Loucy (cell line): ENCODE measurements around the gene ST3GAL5.

Experiments
- H2AFZ ChIP-seq: fragments of 200-600 bp; sonication (generic); 2 replicates; pipeline ENCODE4 v1.6.0; 2016; ENCODE audit warnings: antibody characterized with exemption, mild to moderate bottlenecking, low read length, moderate library complexity
- H3F3A ChIP-seq: fragments of 200-600 bp; 2 replicates; pipeline ENCODE4 v1.6.0; 2016; ENCODE audit warnings: antibody characterized with exemption, low read depth, mild to moderate bottlenecking
- H3K27me3 ChIP-seq: fragments of 200-600 bp; sonication (generic); 2 replicates; pipeline ENCODE4 v1.6.1; 2014; ENCODE audit warnings: low read length, mild to moderate bottlenecking; ENCODE audit not compliant: insufficient read depth, poor library complexity, severe bottlenecking
- H3K36me3 ChIP-seq: fragments of 200-600 bp; sonication (generic); 2 replicates; pipeline ENCODE4 v1.6.1; 2016; ENCODE audit warnings: low read length; ENCODE audit not compliant: insufficient read depth
- H3K4me1 ChIP-seq: fragments of 200-600 bp; sonication (generic); 2 replicates; pipeline ENCODE4 v1.5.1; 2014; ENCODE audit warnings: low read length, mild to moderate bottlenecking; ENCODE audit not compliant: insufficient read depth, poor library complexity, severe bottlenecking
- H3K4me2 ChIP-seq: fragments of 200-600 bp; sonication (generic); 2 replicates; pipeline ENCODE4 v1.6.0; 2014; ENCODE audit warnings: antibody characterized with exemption, low read length, low read depth, mild to moderate bottlenecking; ENCODE audit not compliant: poor library complexity, severe bottlenecking
- H3K4me3 ChIP-seq: fragments of 200-600 bp; sonication (generic); 2 replicates; pipeline ENCODE4 v1.5.1; 2014; ENCODE audit warnings: low read length, mild to moderate bottlenecking, mixed read lengths; ENCODE audit not compliant: poor library complexity, severe bottlenecking
- H3K79me2 ChIP-seq: fragments of 200-600 bp; sonication (generic); 2 replicates; pipeline ENCODE4 v1.6.1; 2014; ENCODE audit warnings: low read length; ENCODE audit not compliant: insufficient read depth
- H3K9ac ChIP-seq: fragments of 200-600 bp; sonication (generic); 2 replicates; pipeline ENCODE4 v1.6.0; 2014; ENCODE audit warnings: mild to moderate bottlenecking, low read depth, low read length, moderate library complexity; ENCODE audit not compliant: poor library complexity, severe bottlenecking
- H3K9me2 ChIP-seq: fragments of 200-600 bp; sonication (generic); replicated peaks from 2 replicates; pipeline ENCODE4 v1.6.1; 2016; ENCODE audit warnings: low read depth, low read length, mixed read lengths
- H3K9me3 ChIP-seq: fragments of 200-600 bp; sonication (generic); 2 replicates; pipeline ENCODE4 v1.6.1; 2014; ENCODE audit warnings: mild to moderate bottlenecking, antibody characterized with exemption, low read length, low read depth; ENCODE audit not compliant: insufficient read depth
- H4K20me1 ChIP-seq: fragments of 200-600 bp; sonication (generic); 2 replicates; pipeline ENCODE4 v1.6.0; 2014; ENCODE audit warnings: antibody characterized with exemption, low read length, mild to moderate bottlenecking; ENCODE audit not compliant: insufficient read depth, poor library complexity, severe bottlenecking
- EZH2phosphoT487 ChIP-seq: fragments of 200-600 bp; IDR thresholded peaks from 2 replicates; pipeline ENCODE4 v1.6.1; 2018; ENCODE audit warnings: antibody characterized with exemption, mild to moderate bottlenecking, moderate library complexity, borderline replicate concordance
- TF ChIP-seq, protein P1 (sequence below): fragments of 200-600 bp; sonication (generic); conservative IDR thresholded peaks from 2 replicates; pipeline ENCODE4 v1.5.1; 2014; ENCODE audit warnings: mild to moderate bottlenecking, antibody characterized with exemption, low read length

ST3GAL5 gene

GRCh38 chr2:85797263-85797660, 91.5 kb downstream of the ST3GAL5 start:
- H3K4me3 ChIP-seq, result no peak overlapping the region
- no peaks in the 10 kb centered on the region for H3K79me2 ChIP-seq
- no peaks in the 10 kb centered on the region for H3K4me1 ChIP-seq
- no peaks in the 10 kb centered on the region for H4K20me1 ChIP-seq
- TF ChIP-seq, protein P1, sequence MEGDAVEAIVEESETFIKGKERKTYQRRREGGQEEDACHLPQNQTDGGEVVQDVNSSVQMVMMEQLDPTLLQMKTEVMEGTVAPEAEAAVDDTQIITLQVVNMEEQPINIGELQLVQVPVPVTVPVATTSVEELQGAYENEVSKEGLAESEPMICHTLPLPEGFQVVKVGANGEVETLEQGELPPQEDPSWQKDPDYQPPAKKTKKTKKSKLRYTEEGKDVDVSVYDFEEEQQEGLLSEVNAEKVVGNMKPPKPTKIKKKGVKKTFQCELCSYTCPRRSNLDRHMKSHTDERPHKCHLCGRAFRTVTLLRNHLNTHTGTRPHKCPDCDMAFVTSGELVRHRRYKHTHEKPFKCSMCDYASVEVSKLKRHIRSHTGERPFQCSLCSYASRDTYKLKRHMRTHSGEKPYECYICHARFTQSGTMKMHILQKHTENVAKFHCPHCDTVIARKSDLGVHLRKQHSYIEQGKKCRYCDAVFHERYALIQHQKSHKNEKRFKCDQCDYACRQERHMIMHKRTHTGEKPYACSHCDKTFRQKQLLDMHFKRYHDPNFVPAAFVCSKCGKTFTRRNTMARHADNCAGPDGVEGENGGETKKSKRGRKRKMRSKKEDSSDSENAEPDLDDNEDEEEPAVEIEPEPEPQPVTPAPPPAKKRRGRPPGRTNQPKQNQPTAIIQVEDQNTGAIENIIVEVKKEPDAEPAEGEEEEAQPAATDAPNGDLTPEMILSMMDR, result no peak
- TF ChIP-seq EZH2phosphoT487, result no peak
- no peaks in the 10 kb centered on the region for H3K36me3 ChIP-seq
- no peaks in the 10 kb centered on the region for H3K27me3 ChIP-seq
- no peak overlapping the region for H2AFZ ChIP-seq
- H3K9ac ChIP-seq, result no peak overlapping the region
- H3F3A ChIP-seq, result no peaks in the 10 kb centered on the region
- no peaks in the 10 kb centered on the region for H3K9me2 ChIP-seq
- no peaks in the 10 kb centered on the region for H3K9me3 ChIP-seq
- H3K4me2 ChIP-seq, result no peak overlapping the region

GRCh38 chr2:85796341-85797262, 92.2 kb downstream of the ST3GAL5 start:
- no peak for TF ChIP-seq EZH2phosphoT487
- TF ChIP-seq, protein P1, result no peak
- Histone ChIP-seq H3K4me3 (no peak overlapping the region), H3K4me1 (no peaks in the 10 kb centered on the region)

DNA sequence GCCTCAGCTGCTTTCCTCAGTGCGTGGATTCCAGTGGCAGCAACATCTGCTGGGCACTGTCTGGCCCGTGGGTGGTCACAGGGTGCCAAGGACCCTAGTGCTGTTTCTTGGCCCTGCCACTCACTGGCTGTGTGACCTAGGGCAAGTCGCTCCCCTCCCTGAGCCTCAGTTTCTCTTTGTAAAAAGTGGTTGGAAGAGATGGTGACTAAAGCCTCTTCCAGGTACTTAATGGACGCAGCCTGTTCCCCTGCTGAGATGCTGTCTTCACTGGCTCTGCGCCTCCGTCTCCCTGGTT, 92.8 kb downstream of the ST3GAL5 start:
- Histone ChIP-seq H3K9me2 (no peaks in the 10 kb centered on the region), H3K9me3 (no peaks in the 10 kb centered on the region), H3K27me3 (no peaks in the 10 kb centered on the region), H3K36me3 (no peaks in the 10 kb centered on the region), H4K20me1 (no peaks in the 10 kb centered on the region), H3K4me1 (no peaks in the 10 kb centered on the region), H2AFZ (no peak overlapping the region), H3K4me2 (no peak overlapping the region), H3K4me3 (no peak overlapping the region), H3K79me2 (no peaks in the 10 kb centered on the region), H3K9ac (no peak overlapping the region), H3F3A (no peaks in the 10 kb centered on the region)
- TF ChIP-seq, protein P1, result no peak
- TF ChIP-seq EZH2phosphoT487, result no peak

More at GRCh38 chr2:85796341-85797262, 92.2 kb downstream of the ST3GAL5 start:
- Histone ChIP-seq H3K27me3 (no peaks in the 10 kb centered on the region), H3F3A (no peaks in the 10 kb centered on the region), H3K9me2 (no peaks in the 10 kb centered on the region), H3K79me2 (no peaks in the 10 kb centered on the region), H2AFZ (no peak overlapping the region), H3K9ac (no peak overlapping the region), H3K36me3 (no peaks in the 10 kb centered on the region), H4K20me1 (no peaks in the 10 kb centered on the region), H3K4me2 (no peak overlapping the region), H3K9me3 (no peaks in the 10 kb centered on the region)
